Stimulated activated CD8-positive, alpha-beta memory T cell treated with anti-CD3 and anti-CD28 coated beads, Interleukin-15, amount 100 ng/mL, for 4 hours (primary cell): ENCODE measurements around the gene ANKRD1.
A peak's percentile ranks its signal among the peaks of the same experiment; 100 is the strongest.
"Not testable (repeated sequence)": the region's sequence is repeated elsewhere in the genome, so short reads cannot be mapped to it uniquely, and the experiment has no call there.

Experiments
- DNase-seq, 2 donors: peaks; one replicate each; pipeline ENCODE4 v3.0.0-alpha.2; 2020; ENCODE audit warnings: low read depth in 2 of 2

Gene ANKRD1

DNA sequence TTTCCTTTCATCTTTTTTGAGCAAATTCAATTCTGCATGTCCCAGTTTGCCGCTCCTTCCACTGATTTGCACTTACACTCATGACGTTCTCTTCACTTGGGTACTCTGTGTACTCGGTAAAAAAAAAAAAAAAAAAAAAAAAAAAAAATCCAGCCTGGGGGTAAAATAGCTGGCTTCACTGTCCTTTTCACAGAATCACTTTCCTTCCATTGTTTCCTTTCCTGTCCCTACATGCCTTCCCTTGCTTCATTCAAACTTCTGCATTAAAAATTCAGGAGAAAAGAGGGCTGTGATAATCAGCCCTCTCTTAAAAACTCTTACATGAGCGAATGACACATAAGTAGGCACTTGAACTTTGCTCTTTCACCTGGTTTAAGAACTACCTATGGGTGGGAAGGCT lies 8.7 kb downstream of the ANKRD1 start:
- no peak for DNase-seq

GRCh38 chr10:90911133-90912051 lies 9.5 kb downstream of the ANKRD1 start:
- peak in 1 of 2 donors; percentile 5 for DNase-seq

DNA sequence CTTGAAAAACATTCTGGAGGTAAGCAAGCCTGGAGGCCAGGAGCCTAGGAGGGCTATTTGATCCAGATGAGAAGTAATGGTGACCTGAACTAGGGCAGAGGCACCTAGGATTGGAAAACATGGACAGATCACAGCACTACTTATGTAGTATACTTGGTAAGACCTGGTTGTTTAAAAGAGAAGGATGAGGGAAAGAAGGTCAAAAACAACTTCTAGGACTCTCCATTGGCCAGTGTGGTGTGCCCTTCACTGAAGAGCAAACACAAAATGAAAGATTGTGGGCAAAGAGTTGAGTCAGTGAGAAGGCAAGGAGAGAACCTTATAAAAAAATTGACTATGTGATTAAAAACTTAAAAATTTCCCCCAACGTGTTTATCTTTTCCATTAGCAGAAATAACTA lies 14.3 kb downstream of the ANKRD1 start:
- no peak for DNase-seq

- no peak for DNase-seq
These were observed 15.0 kb downstream of the ANKRD1 start for GRCh38 chr10:90905925-90906324.

DNA sequence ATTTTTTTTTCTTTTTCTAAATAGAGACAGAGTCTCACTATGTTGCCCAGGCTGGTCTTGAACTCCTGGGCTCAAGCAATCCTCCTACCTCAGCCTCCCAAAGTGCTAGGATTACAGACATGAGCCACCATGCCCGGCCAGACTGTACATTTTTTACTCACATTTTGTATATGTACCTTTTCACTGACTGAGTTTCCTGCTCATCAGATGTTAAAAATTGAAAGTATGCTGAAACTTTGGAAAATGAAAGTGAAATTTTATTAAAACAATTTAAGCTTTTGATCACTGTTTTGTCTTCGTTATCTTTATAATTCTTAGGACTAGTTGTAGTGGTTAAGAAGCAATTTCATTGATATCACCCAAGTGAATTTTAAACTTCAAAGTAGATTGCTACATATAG lies 24.0 kb downstream of the ANKRD1 start:
- not testable (repeated sequence) for DNase-seq

GRCh38 chr10:90893190-90893589 lies 27.7 kb downstream of the ANKRD1 start:
- DNase-seq, result no peak

- no peak for DNase-seq
These were observed 30.5 kb downstream of the ANKRD1 start for GRCh38 chr10:90890347-90890746.

DNA sequence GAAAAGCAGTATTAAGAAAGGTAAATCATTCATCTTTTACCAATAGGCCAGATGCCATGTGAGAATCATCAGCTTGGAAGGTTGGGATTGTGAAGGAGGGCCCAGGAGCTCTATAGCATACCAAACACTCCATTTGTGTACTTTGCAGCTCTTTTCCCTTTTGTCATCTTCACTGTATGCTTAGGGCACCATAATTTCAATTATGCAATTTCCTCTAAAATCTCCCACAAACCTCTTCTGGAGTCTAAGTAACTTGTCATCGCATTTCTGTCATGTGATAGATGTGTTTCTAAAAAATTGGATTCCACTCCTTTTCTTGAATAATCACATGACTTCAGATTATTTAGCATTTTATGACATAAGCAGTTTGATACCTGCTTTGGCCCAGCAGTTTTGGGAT lies 31.3 kb downstream of the ANKRD1 start:
- DNase-seq, result no peak

- no peak for DNase-seq
These were observed 32.5 kb downstream of the ANKRD1 start for GRCh38 chr10:90888387-90888786.

DNA sequence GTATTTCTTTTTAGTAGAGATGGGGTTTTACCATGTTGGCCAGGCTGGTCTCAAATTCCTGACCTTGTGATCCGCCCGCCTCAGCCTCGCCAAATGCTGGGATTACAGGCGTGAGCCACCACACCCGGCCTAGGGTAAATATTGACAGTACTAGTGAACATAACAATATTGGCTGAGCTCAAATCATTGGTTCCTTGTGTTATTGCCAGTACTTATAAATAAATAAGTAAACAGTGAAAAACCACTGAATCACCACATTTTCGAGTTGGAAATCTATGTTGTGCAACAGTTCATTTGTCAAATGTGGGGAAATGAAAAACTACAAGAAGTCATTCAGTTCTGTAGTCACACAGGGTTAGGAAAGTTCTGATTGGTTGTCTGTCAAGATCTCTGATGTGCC lies 33.3 kb downstream of the ANKRD1 start:
- DNase-seq, result no peak

GRCh38 chr10:90885176-90885575 lies 35.7 kb downstream of the ANKRD1 start:
- no peak for DNase-seq

DNA sequence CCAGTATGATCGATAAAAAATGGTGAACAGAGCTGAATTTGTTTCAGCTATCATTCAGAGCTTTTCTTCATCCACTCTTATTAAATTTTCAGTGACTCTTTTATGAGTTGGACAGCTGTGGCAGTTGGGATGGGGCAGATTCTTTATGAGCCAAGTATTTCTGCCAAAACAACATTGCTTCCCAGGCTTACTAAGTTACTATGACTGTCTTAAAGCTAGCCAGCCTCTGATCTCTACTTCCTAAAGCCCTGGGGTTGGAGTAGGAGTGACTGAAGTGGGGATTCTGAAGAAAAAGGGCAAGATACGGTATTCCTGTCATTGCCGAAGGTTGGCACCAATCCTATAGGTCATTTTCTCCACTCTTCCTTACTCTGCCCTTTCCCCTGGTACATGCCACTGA lies 36.5 kb downstream of the ANKRD1 start:
- DNase-seq, result no peak

GRCh38 chr10:90880059-90880719 lies 40.7 kb downstream of the ANKRD1 start:
- DNase-seq, result not testable (repeated sequence)

DNA sequence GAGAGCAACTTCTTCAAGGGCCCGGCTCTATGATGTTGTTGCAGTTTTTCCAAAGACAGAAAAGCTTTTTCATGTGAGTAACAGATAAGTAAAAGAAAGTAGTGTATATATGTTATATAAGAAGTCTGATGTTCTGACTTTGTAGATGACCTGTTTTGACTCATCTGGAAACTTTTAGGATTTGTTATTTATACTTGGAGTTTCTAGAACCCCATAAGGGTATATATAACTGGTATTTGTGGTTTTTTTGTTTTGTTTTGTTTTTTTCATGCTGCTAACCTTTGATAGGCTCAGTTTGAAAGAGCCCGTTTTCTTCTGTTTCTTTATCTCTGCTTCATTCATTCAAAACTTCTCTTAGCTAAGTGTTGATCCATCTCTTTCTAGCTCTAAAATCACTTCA lies 41.8 kb downstream of the ANKRD1 start:
- DNase-seq, result no peak

- no peak for DNase-seq
These were observed 48.3 kb downstream of the ANKRD1 start for GRCh38 chr10:90872648-90873020.

- DNase-seq, result peak; percentile 56 to 71
These were observed 48.9 kb downstream of the ANKRD1 start, which contains the start of gene RPP30 for GRCh38 chr10:90871766-90872647. TSS of gene RPP30 (plus strand) at chr10:90871974. CDS start at chr10:90871987, 13 bp downstream.

DNA sequence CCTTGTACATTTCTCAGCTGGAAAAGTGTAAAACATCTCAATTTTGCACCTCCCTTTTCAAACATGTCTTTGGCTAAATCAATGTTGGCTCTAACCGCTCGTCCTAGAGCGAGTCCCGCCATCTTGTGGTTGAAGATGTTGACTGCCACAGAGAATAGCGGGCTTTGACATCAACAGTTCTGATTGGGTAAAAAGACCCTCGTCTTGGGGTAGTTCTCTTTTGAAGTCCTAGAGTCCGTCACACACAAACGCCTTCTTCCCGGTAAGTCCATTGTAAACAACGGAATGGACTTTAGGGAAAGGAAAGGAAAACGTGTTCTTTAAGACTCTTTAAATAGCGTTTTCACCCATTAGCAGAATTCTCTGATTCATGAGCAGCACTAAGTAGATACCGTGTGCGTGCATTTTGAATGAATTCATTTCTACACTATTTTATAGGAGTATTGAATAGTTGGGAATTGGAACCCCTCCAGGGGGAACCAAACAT lies 49.6 kb downstream of the ANKRD1 start:
- DNase-seq, result no peak

DNA sequence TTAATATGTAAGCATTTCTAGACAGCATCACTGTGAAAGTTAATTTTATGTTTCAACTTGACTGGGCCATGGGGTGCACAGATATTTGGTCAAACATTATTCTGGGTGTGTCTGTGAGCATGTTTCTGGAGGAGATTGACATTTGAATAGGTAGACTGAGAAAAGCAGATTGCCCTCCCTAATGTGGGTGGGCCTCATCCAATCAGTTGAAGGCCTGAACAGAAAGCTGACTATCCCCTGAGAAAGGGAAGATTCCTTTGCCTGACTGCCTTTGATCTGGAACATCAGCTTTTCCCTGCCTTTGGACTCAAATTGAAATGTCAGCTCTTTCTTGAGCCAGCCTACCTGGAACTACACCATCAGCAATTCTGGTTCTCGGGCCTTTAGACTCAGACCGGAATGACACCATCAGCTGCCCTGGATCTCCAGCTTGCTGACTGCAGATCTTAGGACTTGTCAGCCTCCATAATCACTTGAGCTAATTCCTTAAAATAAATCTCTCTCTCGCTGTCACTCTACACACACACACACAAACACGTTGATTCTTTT lies 54.8 kb downstream of the ANKRD1 start:
- DNase-seq, result no peak

DNA sequence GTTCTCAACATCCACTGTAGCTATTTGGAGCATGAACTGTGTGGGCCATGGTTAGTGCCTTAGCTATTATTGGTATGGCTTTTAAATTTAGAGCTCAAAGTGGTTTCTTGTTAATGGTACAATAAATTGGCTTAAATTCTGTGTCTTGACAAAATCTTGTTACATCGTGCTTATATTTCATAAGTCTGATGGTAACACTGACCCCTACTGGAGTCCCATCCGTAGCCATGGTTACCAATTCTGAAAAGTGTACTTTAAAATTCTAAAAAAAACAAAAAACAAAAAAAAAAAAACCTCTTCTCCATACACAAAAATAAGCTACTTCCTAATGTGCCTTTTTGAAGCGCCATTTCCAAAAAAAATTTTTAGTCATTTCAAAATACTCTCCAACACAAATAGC lies 55.5 kb downstream of the ANKRD1 start:
- DNase-seq, result no peak

GRCh38 chr10:90862908-90863514 lies 57.9 kb downstream of the ANKRD1 start:
- DNase-seq, result no peak
